ENCODE measurements around the gene TRABD2B.

TRABD2B gene

GRCh38 chr1:48021792-48022191 is 24.6 kb upstream of the TRABD2B start:
- DNase-seq (ENCODE audit: low read depth in 2 of 2), result no peak

GRCh38 chr1:48019714-48020315 is 22.6 kb upstream of the TRABD2B start:
- no peak for DNase-seq (ENCODE audit: low read depth in 2 of 2)

- DNase-seq (ENCODE audit: low read depth in 2 of 2), result no peak
Measured at GRCh38 chr1:48018799-48019198, 21.6 kb upstream of the TRABD2B start.

- DNase-seq (ENCODE audit: low read depth in 2 of 2), result no peak
Measured at GRCh38 chr1:48017716-48018115, 20.5 kb upstream of the TRABD2B start.

GRCh38 chr1:48016515-48016914 is 19.3 kb upstream of the TRABD2B start:
- no peak for DNase-seq (ENCODE audit: low read depth in 2 of 2)

GRCh38 chr1:48013270-48013669 is 16.1 kb upstream of the TRABD2B start:
- no peak for DNase-seq (ENCODE audit: low read depth in 2 of 2)

GRCh38 chr1:48007047-48007446 is 9.9 kb upstream of the TRABD2B start:
- DNase-seq (ENCODE audit: low read depth in 2 of 2), result no peak

GRCh38 chr1:48006264-48006663 is 9.1 kb upstream of the TRABD2B start:
- no peak for DNase-seq (ENCODE audit: low read depth in 2 of 2)

GRCh38 chr1:48005253-48006117 is 8.3 kb upstream of the TRABD2B start:
- DNase-seq (ENCODE audit: low read depth in 2 of 2), result no peak

- no peak for DNase-seq (ENCODE audit: low read depth in 2 of 2)
Measured at GRCh38 chr1:48003741-48004531, 6.8 kb upstream of the TRABD2B start.

GRCh38 chr1:48002142-48002541 is 5.0 kb upstream of the TRABD2B start:
- DNase-seq (ENCODE audit: low read depth in 2 of 2), result no peak

GRCh38 chr1:48001696-48002095 is 4.5 kb upstream of the TRABD2B start:
- no peak for DNase-seq (ENCODE audit: low read depth in 2 of 2)

GRCh38 chr1:48000883-48001282 is 3.7 kb upstream of the TRABD2B start:
- no peak for DNase-seq (ENCODE audit: low read depth in 2 of 2)

- no peak for DNase-seq (ENCODE audit: low read depth in 2 of 2)
Measured at GRCh38 chr1:47999097-47999496, 1.9 kb upstream of the TRABD2B start.

- no peak for DNase-seq (ENCODE audit: low read depth in 2 of 2)
Measured at GRCh38 chr1:47998396-47998990, 1.3 kb upstream of the TRABD2B start.

GRCh38 chr1:47996406-47997226 is 569 bp downstream of the TRABD2B start:
- no peak for DNase-seq (ENCODE audit: low read depth in 2 of 2)

- no peak for DNase-seq (ENCODE audit: low read depth in 2 of 2)
Measured at GRCh38 chr1:47996060-47996405, 1.2 kb downstream of the TRABD2B start.

- DNase-seq (ENCODE audit: low read depth in 2 of 2), result no peak
Measured at GRCh38 chr1:47995306-47996050, 1.7 kb downstream of the TRABD2B start.

GRCh38 chr1:47993881-47994625 is 3.1 kb downstream of the TRABD2B start:
- DNase-seq (ENCODE audit: low read depth in 2 of 2), result no peak

- DNase-seq (ENCODE audit: low read depth in 2 of 2), result no peak
Measured at GRCh38 chr1:47993416-47993740, 3.8 kb downstream of the TRABD2B start.
